ENCODE data around the gene PRAME. TPM values are rescaled to one million over a fixed set of nuclear protein-coding genes. Genes with fewer than 3 reads are reported as not detected.
"Not testable (repeated sequence)": the region's sequence is repeated elsewhere in the genome, so short reads cannot be mapped to it uniquely, and the experiment has no call there.

Gene PRAME, protein sequence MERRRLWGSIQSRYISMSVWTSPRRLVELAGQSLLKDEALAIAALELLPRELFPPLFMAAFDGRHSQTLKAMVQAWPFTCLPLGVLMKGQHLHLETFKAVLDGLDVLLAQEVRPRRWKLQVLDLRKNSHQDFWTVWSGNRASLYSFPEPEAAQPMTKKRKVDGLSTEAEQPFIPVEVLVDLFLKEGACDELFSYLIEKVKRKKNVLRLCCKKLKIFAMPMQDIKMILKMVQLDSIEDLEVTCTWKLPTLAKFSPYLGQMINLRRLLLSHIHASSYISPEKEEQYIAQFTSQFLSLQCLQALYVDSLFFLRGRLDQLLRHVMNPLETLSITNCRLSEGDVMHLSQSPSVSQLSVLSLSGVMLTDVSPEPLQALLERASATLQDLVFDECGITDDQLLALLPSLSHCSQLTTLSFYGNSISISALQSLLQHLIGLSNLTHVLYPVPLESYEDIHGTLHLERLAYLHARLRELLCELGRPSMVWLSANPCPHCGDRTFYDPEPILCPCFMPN
- not detected for total RNA-seq

DNA sequence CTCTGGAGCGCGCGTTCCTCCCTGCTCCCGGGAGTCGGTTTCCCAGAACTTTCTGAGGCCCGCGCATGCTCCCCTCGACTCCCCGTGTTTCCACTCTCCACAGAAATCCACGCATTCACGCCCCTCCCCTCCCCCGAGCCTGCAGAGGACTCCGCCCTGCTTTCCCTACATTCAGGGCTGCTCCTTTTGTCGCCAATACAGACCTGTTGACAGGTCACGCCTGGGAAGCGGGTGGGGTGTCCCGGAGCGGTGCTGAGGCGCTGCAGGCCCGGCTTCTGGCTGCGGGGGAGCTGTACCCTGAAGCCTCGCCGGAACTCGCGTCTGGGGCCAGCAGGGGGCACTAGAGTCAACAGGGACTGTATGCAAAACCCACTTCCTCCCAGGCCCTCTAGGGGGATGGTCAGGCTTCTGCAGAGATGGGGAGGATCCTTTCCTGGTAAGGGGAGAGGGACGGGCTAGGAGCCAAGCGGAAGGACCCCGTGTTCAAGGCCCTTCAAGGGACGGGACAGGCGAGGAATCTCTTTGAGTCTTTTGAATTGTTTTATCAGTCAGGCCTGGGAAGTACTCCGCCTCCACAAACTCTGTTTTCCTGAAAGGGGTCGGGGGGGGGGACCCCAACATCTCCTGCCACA is at the start of gene PRAME:
Gene PRAME (minus strand): TSS at position 294 of the 632 bp plus-strand sequence. CDS start 2,433 bp downstream, outside the sequence.
- no peak for DNase-seq (ENCODE audit: low spot score)

DNA sequence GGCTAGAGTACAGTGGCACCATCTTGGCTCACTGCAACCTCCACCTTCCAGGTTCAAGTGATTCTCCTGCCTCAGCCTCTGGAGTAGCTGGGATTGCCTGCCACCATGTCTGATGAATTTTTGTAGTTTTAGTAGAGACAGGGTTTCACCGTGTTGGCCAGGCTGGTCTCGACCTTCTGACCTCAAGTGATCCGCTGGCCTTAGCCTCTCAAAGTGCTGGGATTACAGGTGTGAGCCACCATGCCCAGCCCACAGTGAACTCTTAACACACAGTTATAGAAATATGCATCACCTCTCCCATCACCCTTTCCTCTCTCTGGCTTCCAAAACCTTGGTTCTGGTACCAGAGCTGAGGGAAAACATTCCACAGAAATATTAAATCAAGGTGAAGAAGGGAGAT is 49.0 kb upstream of the PRAME start:
- not testable (repeated sequence) for DNase-seq (ENCODE audit: low spot score)

DNA sequence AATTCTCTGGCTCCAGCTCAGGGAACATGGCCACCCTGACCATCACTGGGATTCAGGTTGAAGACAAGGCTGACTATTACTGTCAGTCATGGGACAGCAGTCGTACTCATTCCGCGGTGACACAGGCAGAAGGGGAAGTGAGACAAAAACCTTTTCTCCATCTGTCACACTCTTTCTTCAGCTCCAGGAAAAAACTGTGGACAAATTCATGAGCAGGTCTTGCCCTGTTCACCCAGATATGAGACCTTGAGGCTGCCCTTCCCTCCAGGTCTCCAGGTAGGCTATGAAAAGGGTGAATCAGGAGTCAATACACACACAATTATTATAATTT is 46.0 kb upstream of the PRAME start:
- no peak for DNase-seq (ENCODE audit: low spot score)

DNA sequence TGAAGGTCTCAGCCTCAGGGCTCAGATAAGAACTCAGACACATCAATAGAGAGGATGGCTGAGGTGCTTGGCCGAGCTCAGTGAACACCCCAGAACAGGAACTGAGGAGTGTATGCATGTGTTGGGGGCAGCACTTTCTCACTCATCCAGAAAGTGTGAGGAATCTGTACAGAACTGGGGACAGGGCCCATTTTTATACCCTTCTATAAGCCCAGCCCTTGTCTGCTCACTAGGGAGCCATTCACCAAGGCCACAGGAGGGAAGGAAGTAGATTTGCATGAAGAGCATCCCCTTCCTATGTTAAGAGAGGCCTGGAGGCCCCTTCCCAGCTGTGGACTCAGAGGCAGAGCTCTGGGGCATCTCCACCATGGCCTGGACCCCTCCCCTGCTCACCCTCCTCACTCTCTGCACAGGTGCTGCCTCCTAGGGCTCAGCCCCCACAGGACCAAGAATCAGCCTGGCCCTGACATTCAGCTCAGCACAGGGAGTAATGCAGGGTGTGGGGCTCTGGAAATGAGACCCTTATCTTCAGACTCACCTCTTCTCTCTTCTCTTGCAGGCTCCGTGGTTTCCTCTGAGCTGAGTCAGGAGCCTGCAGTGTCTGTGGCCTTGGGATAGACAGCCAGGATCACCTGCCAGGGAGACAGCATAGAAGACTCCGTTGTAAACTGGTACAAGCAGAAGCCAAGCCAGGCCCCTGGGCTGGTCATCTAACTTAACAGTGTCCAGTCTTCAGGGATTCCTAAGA is 45.4 kb upstream of the PRAME start:
- DNase-seq (ENCODE audit: low spot score) = no peak

DNA sequence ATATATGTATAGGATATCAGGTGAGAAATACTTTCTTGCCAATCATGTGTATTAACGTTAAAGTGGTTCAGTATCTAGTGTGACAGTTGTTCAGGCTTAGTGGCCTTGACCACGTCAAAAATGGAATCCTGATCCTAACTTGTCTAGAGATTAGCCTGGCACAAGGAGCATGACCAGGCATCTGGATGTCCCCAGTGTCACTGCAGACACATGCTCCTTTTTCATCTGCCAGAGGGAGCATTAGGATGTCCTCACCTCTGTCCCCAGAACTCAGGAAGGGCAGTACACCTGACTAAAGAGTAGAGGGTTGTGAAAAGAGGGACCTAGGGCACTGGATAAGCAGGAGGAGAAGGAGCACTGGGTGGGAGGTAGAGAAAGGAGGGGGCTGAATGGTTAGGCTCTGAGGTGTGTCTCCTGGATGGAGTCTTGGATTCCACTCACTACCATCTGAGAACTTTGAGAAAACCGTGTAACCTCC is 44.4 kb upstream of the PRAME start:
- no peak for DNase-seq (ENCODE audit: low spot score)

DNA sequence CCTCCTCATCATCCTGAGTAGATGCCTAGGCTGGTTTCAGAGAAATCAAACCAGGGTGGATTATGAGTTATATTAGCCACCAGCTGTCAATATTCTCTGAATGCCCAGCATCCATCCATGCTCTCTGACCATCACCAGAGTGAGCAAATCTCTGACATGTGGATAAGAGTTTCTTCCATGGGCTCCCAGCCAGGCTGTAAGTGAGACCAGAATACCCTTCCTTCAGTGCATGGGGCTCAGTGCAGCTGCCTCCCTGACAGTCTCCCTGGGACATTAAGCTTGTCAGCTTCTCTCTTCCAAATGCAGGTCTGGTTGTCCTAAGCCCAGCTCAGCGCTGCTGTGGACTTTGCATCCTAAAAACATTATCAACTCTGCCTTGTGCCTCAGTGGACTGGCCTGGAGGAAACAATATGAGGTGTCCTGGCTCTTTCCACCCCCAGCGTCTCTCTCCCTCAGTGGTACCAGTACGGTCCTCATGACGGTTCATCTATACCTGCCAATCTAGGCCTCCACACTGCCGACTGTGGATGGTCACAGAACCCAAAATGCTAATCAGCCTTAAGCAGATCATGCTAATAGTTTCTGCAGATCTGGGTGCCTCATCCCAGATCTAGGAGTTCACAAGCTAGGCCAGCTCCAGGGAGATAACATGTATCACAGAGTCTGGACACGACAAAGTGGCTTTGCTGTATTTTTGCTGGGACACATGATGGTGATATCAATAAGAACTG is 41.6 kb upstream of the PRAME start:
- DNase-seq (ENCODE audit: low spot score) = no peak

DNA sequence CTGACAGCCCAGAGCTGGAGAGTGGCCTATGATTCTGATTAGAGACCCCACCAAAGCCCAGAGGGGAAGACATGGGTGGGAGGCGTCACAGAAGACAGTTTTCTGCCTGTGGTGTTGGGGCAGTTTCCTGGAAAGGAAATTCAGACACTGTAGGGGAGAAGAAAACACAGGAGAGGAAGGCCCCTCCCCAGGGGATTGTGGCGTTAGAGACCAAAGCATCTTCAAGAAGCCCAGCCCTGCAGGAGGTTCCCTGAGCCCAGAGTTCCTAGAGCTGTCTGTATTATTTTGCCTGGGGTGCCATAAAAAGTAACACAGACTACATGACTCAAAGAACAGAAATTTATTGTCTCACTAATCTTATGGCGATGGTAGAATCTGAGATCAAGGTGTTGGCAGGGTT is 40.2 kb upstream of the PRAME start:
- DNase-seq (ENCODE audit: low spot score) = no peak

DNA sequence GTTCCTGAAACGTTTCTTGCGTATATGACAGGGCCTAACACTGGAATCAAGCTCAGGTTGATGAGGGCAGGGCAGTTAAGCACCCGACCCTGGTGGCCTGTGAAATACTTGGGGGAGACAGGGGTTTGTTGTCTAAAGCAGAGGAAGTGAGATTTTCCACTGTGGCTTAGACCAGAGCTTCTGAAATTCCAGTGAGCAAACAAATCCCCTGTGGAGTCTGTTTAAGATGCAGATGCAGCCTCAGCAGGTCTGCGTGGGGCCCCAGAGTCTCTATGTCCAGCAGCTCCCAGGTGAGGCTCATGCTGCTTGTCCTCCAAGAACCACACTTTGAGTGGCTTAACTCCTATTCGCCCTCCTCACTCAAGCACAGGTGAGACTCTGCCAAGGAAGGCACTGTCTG is 39.1 kb upstream of the PRAME start:
- no peak for DNase-seq (ENCODE audit: low spot score)

DNA sequence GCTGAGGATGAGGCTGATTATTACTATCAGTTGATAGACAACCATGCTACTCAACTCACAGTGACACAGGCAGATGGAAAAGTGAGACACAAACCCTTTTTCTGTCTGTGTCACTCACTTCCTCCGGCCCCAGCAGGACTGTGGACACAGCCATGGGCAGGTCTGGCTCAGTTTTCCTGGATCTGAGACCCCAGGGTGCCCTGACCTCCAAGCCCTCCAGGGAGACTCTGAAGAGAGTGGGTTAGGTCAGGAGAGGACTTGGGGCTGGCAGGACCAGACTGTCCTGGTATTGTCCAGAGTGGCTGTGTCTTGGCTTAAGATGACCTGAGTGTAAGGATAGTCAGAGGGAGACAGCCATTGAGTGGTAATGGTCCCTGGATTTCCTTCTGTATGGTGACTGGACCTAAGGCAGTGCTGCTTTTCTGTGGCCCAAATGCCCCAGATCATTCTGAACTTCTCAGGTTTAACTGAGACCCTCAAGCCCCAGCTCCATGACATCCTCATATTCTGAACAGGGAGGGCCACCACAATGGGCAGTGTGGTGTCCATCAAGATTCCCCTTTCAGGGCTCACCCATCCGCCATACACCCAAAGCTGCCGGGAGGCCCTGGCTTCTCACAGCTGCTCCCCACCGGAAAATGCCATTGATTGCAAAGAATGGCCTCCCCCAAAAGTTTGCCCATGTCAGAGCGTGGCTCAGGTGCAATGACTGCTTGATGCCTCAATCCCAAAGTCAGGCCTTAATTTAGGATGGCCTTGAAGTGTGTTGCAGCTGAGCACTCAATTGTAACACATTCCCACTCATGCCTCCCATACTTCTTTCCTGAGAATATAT is 36.2 kb upstream of the PRAME start:
- DNase-seq (ENCODE audit: low spot score) = no peak

DNA sequence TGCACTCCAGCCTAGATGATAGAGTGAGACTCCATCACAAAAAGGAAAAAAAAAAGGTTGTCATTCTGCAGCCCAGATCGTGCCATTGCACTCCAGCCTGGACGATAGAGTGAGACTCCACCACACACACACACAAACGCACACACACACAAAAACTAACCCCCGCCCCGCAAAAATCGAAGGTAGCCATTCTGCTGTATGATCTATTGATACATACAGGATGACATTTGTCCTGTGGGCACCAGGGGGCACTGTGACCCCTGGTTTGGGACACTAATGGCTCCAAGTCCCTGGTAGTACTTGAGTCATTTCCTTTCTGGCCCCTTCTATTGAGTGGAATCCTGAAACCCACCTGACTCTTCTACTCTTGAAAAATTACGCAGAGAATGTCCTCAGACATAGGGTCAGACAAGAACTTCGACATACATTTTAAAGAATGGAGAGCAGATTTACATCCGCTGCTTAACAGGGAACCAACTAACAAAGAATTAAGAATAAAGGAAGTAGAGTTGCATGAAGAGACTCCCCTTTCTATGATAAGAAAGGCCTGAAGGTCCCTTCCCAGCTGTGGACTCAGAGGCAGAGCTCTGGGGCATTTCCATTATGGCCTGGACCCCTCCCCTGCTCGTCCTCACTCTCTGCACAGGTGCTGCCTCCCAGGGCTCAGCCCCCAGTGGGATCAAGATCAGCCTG is 35.0 kb upstream of the PRAME start:
- no peak for DNase-seq (ENCODE audit: low spot score)

DNA sequence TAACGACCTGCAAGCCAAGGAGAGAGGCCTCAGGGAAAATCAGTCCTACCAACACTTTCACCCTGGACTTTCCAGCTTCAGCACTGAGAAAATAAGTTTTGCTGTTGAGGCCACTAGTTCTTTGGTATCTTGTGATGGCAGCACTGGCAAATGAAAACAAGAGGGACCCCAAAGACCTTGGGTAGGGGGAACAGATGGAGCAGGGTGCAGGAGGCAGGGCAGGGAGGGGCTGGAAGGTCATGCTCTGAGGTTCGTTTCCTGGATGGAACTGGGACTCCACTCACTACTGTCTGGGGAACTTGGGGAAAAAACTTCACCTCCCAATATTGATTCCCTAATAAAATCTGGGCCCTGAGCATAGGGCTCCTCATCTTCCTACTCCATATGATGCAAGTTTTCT is 34.2 kb upstream of the PRAME start:
- DNase-seq (ENCODE audit: low spot score) = no peak

DNA sequence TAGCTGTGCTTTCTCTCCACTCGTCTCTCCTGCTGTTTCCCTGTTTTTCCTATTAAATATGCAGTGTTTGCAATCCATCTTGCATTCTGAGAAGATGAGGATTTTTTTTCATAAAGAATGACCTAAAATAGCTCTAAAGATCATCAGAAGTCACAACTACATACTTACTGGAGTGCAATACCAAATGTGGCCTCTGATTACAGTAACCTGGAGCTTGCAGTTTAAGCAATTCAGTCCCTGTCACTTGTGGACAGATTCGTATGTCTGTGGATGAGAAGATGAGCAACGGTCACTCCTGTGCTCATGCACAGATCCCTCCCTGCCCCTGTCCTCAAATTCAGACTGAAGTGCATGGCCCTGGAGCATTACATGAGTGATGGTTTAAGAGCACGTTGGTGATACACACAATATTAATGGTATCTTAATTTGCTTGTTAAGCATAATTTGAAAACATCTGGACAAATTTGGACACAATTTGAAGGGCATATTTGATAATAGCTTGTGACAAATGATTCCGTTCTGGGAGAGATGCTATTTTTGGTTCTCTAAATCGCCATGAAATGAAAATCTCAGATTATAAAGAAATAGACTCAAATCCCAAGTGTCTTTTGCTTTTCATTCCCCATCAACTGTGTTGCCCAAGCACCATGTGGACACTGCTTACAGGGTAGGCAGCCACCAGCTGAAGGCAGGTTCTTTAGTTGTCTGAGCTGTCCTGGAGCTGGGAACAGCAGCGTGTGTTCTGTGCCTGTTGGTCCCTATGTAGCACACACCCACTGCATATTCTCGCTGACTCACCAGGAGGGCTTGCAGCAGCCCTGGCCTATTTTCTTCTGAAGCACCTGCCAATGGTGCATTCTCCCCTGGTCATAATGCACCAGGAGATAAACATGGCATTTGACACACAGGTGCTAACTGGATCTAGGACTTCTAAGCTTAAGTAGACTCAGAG is 32.6 kb upstream of the PRAME start:
- DNase-seq (ENCODE audit: low spot score) = no peak

DNA sequence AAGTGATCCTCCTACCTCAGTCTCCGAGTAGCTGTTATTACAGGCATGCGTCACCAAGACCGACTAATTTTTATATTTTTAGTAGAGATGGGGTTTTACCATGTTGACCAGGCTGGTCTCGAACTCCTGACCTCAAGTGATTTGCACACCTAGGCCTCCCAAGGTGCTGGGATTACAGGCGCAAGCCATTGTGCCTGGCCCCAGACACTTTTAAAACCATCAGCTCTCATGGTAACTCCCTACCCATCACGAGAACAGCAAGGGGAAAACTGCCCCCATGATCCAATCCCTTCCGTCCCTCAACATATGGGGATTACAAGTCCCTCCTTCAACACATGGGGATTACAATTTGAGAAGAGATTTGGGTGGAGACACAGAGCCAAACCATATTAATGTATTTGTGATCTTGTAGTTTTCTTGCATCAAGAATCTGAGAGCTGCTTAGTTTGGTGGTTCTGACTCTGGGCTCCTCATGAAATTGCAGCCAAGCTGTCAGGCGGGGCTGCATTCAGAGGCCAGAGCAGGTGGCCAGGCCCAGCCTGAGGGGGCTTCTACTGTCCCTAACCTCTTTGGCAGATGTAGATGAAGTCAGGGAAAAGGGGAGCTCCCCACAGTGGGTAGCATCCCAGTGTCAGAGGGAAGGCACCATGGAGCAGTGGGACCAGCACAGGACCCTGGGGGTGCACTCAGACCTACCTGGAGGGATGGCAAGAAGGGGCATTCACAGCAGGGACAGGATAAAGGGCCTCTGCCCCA is 31.2 kb upstream of the PRAME start:
- no peak for DNase-seq (ENCODE audit: low spot score)

DNA sequence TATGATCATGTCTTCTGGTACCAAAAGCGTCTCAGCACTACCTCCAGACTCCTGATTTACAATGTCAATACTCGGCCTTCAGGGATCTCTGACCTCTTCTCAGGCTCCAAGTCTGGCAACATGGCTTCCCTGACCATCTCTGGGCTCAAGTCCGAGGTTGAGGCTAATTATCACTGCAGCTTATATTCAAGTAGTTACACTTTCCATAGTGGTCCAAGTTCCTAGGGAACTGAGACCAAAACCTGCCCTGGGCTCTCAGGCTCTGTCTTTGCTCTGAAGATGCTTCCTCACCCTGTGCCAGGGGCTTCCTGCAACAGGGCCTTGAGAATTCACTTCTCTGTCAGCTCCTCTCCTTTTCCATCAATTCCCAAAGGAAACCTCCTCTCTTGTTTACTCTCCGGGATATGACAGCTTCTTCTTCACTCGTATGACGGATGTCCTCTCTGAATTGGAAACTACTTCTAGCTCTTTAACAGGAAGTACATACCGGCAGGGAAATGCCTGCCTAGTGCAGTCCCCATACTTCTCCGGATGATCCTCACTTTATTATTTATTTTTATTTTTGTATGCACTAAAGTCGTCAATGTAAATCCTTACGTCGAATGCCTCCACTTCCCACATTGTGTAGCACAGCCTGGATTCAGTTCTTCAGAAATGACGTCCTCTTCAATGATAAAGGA is 29.6 kb upstream of the PRAME start:
- no peak for DNase-seq (ENCODE audit: low spot score)

DNA sequence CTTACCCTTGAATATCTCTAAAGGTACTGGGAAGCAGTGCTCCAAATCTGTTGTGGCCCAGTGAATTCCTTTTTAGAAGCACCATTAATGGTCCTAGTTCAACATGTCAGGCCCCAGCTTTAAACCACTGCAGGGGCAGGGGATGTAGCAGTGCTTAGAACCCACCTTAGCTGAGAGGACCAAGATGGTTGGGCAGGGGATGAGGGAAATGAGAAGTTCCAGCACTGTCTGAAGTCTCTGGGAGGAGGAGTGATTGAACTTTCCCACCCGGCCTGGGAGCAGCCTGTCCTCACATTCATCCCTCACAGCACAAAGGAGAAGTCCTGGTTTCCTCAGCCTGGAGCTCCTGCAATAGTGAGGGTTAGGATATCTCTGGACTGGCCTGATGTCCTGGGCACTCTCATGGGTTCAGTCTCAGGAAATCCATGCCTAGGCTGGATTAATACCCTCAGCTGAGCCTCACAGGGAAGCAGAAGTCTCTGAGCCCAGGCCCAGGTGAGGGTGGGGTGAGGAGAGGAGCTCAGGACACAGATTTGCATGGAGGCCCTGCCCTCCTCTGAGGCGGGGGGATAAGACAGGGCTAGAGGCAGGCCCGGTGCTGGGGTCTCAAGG is 28.6 kb upstream of the PRAME start:
- DNase-seq (ENCODE audit: low spot score) = no peak

DNA sequence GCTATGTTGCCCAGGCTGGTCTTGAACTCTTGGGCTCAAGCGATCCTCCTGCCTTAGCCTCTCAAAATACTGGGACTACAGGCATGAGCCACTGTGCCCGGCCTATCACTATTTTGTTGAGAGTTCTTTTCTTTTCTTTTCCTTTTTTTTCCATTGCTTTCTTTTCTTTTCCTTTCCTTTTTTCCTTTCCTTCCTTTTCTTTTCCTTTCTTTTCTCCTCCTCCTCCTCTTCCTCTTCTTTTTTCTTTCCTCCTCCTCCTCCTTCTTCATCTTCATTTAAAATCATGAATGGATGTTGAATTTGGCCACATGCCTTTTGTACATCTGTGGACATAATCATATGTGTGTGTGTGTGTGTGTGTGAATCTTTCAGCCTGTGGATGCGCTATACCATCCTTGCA is 25.7 kb upstream of the PRAME start:
- no peak for DNase-seq (ENCODE audit: low spot score)

DNA sequence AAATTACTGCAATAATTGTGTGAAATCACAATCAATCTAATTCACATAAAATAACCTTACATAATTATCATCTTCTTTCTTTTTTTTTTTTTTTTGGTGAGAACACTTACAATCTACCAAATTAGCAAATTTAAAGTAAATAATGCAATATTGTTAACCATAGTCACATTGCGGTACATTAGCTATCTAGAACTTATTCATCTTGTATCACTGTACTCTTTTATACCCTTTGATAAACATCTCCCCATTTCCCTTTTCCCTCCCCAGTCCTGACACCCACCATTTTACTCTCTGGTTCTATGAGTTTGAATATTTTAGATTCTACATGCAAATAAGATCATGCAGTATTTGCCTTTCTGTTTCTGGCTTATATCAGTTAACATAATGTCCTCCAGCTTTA is 24.0 kb upstream of the PRAME start:
- no peak for DNase-seq (ENCODE audit: low spot score)
